Activated CD4-positive, alpha-beta T cell treated with anti-CD3 and anti-CD28 coated beads, Interleukin-2, amount 50 U/mL, for 16 hours (primary cell): ENCODE results near the gene DMD.
"Not testable (repeated sequence)": the region's sequence is repeated elsewhere in the genome, so short reads cannot be mapped to it uniquely, and the experiment has no call there.

Experiments
- DNase-seq: peaks from one replicate; pipeline ENCODE4 v3.0.0-alpha.2; 2020

DMD gene

GRCh38 chrX:31981546-31982062 lies 1229.7 kb downstream of the DMD start:
- no peak for DNase-seq

- DNase-seq: no peak
Observed at GRCh38 chrX:31969714-31970113, 1241.6 kb downstream of the DMD start.

- DNase-seq: no peak
Observed at GRCh38 chrX:31962256-31962655, 1249.1 kb downstream of the DMD start.

GRCh38 chrX:31934842-31935370 lies 1276.4 kb downstream of the DMD start:
- no peak for DNase-seq

GRCh38 chrX:31934015-31934414 lies 1277.3 kb downstream of the DMD start:
- no peak for DNase-seq

- no peak for DNase-seq
Observed at GRCh38 chrX:31932769-31933168, 1278.6 kb downstream of the DMD start.

- DNase-seq: not testable (repeated sequence)
Observed at GRCh38 chrX:31932320-31932719, 1279.0 kb downstream of the DMD start.

- DNase-seq: no peak
Observed at GRCh38 chrX:31931225-31931624, 1280.1 kb downstream of the DMD start.

- DNase-seq: no peak
Observed at GRCh38 chrX:31929366-31929765, 1282.0 kb downstream of the DMD start.

GRCh38 chrX:31921236-31921635 lies 1290.1 kb downstream of the DMD start:
- DNase-seq: no peak

- no peak for DNase-seq
Observed at GRCh38 chrX:31909850-31910572, 1301.3 kb downstream of the DMD start.

GRCh38 chrX:31894152-31894551 lies 1317.2 kb downstream of the DMD start:
- DNase-seq: no peak

GRCh38 chrX:31893525-31893924 lies 1317.8 kb downstream of the DMD start:
- no peak for DNase-seq

- no peak for DNase-seq
Observed at GRCh38 chrX:31889088-31889487, 1322.3 kb downstream of the DMD start.

- no peak for DNase-seq
Observed at GRCh38 chrX:31884535-31884934, 1326.8 kb downstream of the DMD start.

- DNase-seq: no peak
Observed at GRCh38 chrX:31872007-31872406, 1339.3 kb downstream of the DMD start.

- no peak for DNase-seq
Observed at GRCh38 chrX:31870267-31870666, 1341.1 kb downstream of the DMD start.

GRCh38 chrX:31860686-31861085 lies 1350.7 kb downstream of the DMD start:
- no peak for DNase-seq

GRCh38 chrX:31858915-31859314 lies 1352.4 kb downstream of the DMD start:
- no peak for DNase-seq

- no peak for DNase-seq
Observed at GRCh38 chrX:31854716-31855115, 1356.6 kb downstream of the DMD start.

- no peak for DNase-seq
Observed at GRCh38 chrX:31851761-31852160, 1359.6 kb downstream of the DMD start.

GRCh38 chrX:31847773-31848172 lies 1363.6 kb downstream of the DMD start:
- no peak for DNase-seq

- DNase-seq: no peak
Observed at GRCh38 chrX:31845003-31845402, 1366.3 kb downstream of the DMD start.

GRCh38 chrX:31838617-31839016 lies 1372.7 kb downstream of the DMD start:
- no peak for DNase-seq
